HG03460 (cell line): ENCODE results near the gene LRRC37B.
"Not testable (repeated sequence)": the region's sequence is repeated elsewhere in the genome, so short reads cannot be mapped to it uniquely, and the experiment has no call there.

Source experiments
- ATAC-seq: cut with Tn5 transposase; IDR thresholded peaks from one replicate; pipeline ENCODE4 v1.9.1; 2021; ENCODE audit not compliant: unreplicated experiment

LRRC37B gene

GRCh38 chr17:32084942-32085829 is 78.0 kb downstream of the LRRC37B start:
- not testable (repeated sequence) for ATAC-seq

GRCh38 chr17:32086833-32087232 is 79.7 kb downstream of the LRRC37B start:
- ATAC-seq, result not testable (repeated sequence)

- ATAC-seq, result not testable (repeated sequence)
Measured at GRCh38 chr17:32092062-32092461, 84.9 kb downstream of the LRRC37B start.

- ATAC-seq, result no peak
Measured at GRCh38 chr17:32099686-32100085, 92.5 kb downstream of the LRRC37B start.

- ATAC-seq, result not testable (repeated sequence)
Measured at GRCh38 chr17:32100323-32100722, 93.1 kb downstream of the LRRC37B start.

- ATAC-seq, result no peak
Measured at GRCh38 chr17:32100971-32101631, 93.9 kb downstream of the LRRC37B start.

- ATAC-seq, result no peak
Measured at GRCh38 chr17:32102172-32102571, 95.0 kb downstream of the LRRC37B start.

GRCh38 chr17:32102646-32103186 is 95.5 kb downstream of the LRRC37B start:
- ATAC-seq, result no peak
